ENCODE data around the gene TBX5.

TBX5 gene

GRCh38 chr12:114442578-114442977, 36.6 kb upstream of the TBX5 start:
- no peak for DNase-seq
- H3K36me3 Mint-ChIP-seq (ENCODE audit: low read depth), result no peaks in the 10 kb centered on the region
- H3K4me1 Mint-ChIP-seq, result no peaks in the 10 kb centered on the region
- peaks cover 100% of the 10 kb centered on the region for H3K27me3 Mint-ChIP-seq (ENCODE audit: low read depth, poor library complexity)
- H3K4me3 Mint-ChIP-seq, result no peak overlapping the region
- H3K27ac Mint-ChIP-seq, result no peak overlapping the region
- no peak for TF ChIP-seq CTCF (IDR thresholded peaks at IDR 0.05)
- H3K9me3 Mint-ChIP-seq, result no peaks in the 10 kb centered on the region

GRCh38 chr12:114441545-114441944, 35.6 kb upstream of the TBX5 start:
- H3K27ac Mint-ChIP-seq, result no peak overlapping the region
- H3K4me1 Mint-ChIP-seq, result no peaks in the 10 kb centered on the region
- TF ChIP-seq CTCF (IDR thresholded peaks at IDR 0.05), result no peak
- H3K27me3 Mint-ChIP-seq (ENCODE audit: low read depth, poor library complexity), result peaks cover 100% of the 10 kb centered on the region
- H3K9me3 Mint-ChIP-seq, result peaks cover 8% of the 10 kb centered on the region
- H3K4me3 Mint-ChIP-seq, result no peak overlapping the region
- no peak for DNase-seq
- H3K36me3 Mint-ChIP-seq (ENCODE audit: low read depth), result no peaks in the 10 kb centered on the region

- Mint-ChIP-seq H3K27me3 (ENCODE audit: low read depth, poor library complexity) (peaks cover 100% of the 10 kb centered on the region), H3K27ac (no peak overlapping the region), H3K4me1 (no peaks in the 10 kb centered on the region), H3K36me3 (ENCODE audit: low read depth) (no peaks in the 10 kb centered on the region), H3K4me3 (no peak overlapping the region), H3K9me3 (peaks cover 12% of the 10 kb centered on the region)
- TF ChIP-seq CTCF (IDR thresholded peaks at IDR 0.05), result no peak
- no peak for DNase-seq
Observed at GRCh38 chr12:114441039-114441383, 35.1 kb upstream of the TBX5 start.

GRCh38 chr12:114440270-114441038, 34.5 kb upstream of the TBX5 start:
- H3K27ac Mint-ChIP-seq, result no peak overlapping the region
- H3K27me3 Mint-ChIP-seq (ENCODE audit: low read depth, poor library complexity), result peaks cover 100% of the 10 kb centered on the region
- TF ChIP-seq CTCF (IDR thresholded peaks at IDR 0.05), result no peak
- DNase-seq, result no peak
- H3K4me1 Mint-ChIP-seq, result no peaks in the 10 kb centered on the region
- peaks cover 12% of the 10 kb centered on the region for H3K9me3 Mint-ChIP-seq
- no peak overlapping the region for H3K4me3 Mint-ChIP-seq
- no peaks in the 10 kb centered on the region for H3K36me3 Mint-ChIP-seq (ENCODE audit: low read depth)

- H3K9me3 Mint-ChIP-seq, result peaks cover 12% of the 10 kb centered on the region
- DNase-seq, result no peak
- no peak overlapping the region for H3K27ac Mint-ChIP-seq
- H3K27me3 Mint-ChIP-seq (ENCODE audit: low read depth, poor library complexity), result peaks cover 100% of the 10 kb centered on the region
- H3K36me3 Mint-ChIP-seq (ENCODE audit: low read depth), result no peaks in the 10 kb centered on the region
- H3K4me1 Mint-ChIP-seq, result no peaks in the 10 kb centered on the region
- TF ChIP-seq CTCF (IDR thresholded peaks at IDR 0.05), result no peak
- H3K4me3 Mint-ChIP-seq, result no peak overlapping the region
Observed at GRCh38 chr12:114439817-114440216, 33.9 kb upstream of the TBX5 start.

GRCh38 chr12:114439261-114439683, 33.3 kb upstream of the TBX5 start:
- no peak for TF ChIP-seq CTCF (IDR thresholded peaks at IDR 0.05)
- no peak overlapping the region for H3K27ac Mint-ChIP-seq
- H3K27me3 Mint-ChIP-seq (ENCODE audit: low read depth, poor library complexity), result peaks cover 100% of the 10 kb centered on the region
- H3K4me3 Mint-ChIP-seq, result no peak overlapping the region
- H3K4me1 Mint-ChIP-seq, result no peaks in the 10 kb centered on the region
- peaks cover 12% of the 10 kb centered on the region for H3K9me3 Mint-ChIP-seq
- no peak for DNase-seq
- H3K36me3 Mint-ChIP-seq (ENCODE audit: low read depth), result no peaks in the 10 kb centered on the region
